GM19468 (cell line): Measurements from ENCODE around the gene TCFL5.
"Not testable (repeated sequence)": the region's sequence is repeated elsewhere in the genome, so short reads cannot be mapped to it uniquely, and the experiment has no call there.

Source experiments
- ATAC-seq: cut with Tn5 transposase; IDR thresholded peaks from one replicate; pipeline ENCODE4 v1.9.1; 2021; ENCODE audit warnings: mild to moderate bottlenecking, moderate library complexity, moderate number of reproducible peaks; ENCODE audit not compliant: unreplicated experiment; ENCODE audit errors: extremely low read depth

Gene TCFL5

DNA sequence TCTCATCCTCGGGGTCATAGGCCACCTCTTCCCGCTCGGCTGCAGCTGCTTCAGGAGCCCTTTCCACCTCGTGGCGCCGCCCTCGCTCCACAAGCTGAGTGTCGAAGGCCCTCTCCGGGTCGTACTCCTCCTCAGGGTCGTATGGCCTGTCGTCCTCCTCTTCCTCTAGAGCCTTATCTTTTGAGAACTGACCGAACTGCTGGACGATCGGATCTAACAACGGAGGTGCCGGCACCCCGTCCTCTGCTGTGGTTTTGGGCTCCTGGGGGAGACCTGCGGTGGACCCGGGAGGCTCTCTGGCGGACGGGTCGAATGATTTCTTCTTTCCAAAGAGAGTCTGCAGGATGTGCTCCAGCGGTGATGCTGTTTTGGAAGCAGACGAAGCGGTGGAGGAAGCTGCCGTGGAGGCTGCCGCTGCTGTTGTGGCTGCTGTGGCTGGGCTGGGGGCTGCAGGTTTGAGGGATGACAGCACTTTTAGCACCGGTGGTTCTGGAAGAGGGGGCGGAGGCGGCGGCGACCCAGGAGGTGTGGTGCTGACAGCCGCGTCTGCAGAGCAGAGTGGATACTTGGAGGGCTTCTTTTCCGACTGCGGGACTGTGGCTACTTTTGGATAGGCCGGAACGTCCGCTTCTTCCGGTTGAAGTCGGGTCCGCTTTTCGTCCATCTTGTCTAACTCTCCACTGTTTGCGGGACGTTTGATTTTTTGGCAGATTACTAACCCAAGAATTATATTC, 20.2 kb upstream of the TCFL5 start:
- no peak for ATAC-seq

DNA sequence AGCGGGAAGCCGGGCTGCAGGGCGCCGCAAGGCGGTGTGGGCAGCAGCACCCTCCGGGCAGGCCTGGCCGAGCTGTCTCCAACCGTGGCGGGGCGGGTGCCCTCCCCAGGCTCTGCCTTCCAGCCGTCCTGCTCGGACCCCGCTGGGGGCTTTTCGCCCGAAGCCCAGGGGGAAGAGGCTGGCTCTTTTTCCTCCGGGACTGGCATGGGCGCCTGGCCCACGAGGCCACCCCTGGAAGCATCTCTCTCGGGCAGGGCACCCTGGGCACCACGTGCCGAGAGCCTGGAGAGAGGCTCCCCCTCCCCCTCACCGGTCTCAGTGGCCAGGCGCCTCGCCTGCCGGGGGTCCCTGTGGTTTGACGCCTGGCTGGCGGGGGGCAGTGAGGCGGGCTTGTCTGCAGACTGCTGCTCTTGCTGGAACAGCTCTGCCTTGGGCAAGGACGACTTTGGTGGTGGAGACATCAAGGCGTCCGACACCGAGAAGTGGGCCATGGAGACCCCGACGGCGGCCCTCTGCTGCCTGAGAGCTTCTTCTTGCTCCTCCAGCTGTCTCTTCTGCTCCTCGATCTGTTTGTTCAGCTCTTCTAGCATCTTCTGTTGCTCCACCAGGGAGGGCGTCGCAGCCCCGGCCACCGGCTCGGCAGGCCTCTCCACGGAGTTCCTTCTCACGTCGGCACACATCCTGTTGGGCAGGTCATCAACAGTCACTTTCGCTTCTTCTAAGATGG, 19.5 kb upstream of the TCFL5 start:
- ATAC-seq: no peak

DNA sequence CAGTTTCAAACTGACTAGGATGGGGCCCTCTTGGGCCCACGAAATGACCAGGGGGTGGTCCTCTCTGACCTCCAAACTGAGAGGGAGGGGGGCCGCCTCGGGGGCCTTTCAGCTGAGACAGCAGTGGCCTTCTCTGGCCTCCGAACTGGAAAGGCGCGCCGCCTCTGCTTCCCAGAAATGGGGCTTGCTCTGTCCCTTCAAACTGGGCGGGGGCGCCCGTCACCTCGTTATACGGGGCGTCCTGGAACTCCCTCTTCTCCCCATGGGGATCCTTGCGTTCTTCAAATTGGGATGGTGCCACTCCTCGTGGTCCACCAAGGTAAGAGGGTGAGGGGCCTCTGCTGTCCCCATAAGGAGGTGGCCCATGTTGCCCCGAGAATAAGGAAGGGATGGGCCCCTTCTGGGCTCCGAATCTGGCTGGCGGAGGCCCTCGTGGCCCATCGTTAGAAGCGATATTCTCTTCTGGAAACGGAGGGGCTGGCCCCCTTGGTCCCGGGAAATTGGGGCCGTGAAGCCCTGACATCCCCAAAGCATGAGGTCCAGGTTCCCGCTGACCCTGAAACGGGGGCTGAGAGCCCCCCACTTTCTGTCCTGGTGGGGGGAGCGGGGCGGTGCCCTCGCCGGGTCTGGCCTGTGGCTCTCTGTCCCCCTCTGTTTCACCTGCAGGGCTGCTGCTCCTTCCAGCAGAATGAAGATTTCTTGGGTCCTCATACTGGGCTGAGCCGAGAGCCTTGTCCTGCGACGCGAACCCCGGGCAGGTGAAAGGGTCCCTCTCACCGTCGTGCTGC, 18.7 kb upstream of the TCFL5 start:
- no peak for ATAC-seq

DNA sequence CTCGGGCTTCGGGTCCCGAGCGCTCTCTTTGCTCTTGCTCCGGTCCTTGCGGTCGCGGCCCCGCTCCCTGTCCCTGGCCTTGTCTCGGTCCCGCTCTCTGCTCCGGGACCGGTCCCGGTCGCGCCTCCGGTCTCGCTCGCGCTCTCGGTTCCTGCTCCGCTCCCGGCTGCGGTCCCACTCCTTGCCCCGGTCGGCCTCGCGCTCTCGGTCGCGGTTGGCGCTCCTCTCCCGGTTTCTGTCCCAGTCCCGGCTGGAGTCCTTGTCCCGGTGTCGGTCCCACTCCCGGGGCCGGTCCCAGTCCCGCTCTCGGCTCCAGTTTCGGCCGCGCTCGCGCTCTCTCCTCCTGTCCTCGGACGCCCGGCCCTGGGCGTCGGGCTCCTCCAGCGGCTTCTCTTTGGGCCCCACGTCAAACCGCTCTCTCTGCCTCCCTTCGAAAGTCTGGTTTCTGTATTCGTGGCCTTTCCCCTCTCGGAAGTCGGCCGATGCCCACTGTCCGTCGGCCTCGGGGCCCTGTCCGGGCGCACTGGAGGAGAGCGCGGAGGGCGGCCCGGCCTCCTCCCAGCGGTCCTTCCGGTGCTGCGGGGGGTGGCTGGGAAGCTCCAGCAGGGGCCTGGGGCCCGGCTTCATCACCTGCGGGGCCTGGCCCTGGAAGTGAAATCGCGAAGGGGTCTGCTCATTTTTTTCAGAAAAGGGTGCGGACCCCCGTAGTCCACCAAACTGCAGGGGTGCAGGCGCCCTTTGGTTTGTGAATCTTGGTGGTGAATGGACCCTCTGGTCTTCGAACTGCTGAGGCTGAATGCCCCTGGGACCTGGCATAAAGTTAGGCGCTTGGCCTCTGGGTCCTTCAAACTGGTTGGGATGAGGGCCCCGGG, 17.9 kb upstream of the TCFL5 start:
- no peak for ATAC-seq

DNA sequence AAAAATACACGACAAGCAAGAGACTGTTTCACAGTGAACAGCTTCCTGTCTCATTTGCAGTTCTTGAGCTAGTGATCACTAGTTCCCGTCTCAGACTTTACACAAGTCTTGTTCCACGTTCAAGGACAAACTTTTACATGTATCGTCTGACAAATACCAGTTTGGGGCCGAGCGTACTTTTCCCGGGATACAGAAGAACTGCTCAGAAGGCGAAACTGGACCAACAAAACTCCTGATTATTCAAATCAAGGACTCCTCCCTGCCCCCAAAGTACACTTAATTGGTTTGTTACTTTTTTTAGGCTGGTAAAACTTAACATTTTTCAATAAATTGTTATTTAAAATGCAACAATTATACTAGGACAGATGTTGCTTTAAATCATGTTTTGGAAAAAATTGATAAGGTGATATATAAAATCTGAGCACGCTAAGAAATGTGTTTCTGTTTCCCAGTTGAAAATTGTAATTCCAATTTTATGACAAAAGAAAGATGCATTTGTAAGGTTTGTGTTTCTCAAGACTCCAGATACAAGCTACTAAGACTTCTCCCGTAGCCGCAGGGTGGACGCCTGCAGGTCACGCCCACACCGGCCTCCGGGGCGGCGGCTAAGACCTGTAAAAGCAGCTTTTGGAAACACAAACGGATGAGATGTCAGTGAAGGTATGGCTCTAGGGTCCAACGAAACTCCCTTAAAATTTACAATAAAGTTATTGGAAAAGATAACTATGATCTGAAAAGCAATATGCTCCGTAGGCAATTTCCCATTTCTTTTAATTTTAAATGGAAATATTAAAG, 16.8 kb upstream of the TCFL5 start:
- no peak for ATAC-seq

DNA sequence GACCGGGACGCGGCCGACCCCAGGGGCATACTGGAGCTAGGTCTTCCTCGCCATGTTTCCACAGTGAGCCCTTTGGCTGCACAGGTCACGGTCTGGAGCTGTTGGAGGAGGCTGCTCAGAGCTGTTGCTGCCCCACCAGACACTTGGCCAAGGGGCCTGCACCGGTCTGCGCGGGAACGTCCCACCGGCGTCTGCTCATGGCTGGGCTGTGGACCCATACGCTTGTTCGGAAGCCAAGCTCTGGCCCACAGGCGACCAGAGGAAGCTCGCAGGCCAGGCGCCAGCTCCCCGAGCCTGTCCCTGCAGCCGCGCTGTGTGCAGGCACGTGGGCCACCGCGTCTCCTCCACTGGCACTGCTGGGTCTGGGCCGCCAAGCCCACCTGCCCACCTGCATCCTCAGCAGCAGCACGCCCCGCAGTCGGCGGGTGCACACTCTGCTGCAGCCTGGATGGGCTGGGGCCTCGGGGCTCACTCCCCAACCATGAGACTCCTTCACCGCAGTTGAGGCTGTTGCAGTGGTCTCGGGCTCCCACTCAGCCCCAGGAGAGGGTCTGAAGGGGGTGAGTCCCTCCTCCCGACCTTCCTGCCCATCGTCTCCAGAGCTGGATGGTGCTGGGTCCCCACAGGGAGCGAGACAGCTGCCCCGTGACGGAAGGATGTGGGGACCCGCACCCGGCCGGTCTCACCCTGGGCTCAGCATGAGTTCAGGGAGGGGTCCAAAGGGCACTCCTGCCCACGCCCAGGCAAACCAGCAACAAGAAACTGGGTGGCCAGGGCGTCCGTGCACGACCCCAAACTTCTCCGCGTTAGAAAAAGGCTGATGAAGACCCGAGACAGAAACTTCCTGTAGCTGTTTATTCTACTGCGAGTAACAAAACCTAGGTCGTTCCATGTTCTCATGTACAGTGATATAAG, 15.5 kb upstream of the TCFL5 start:
- ATAC-seq: no peak

DNA sequence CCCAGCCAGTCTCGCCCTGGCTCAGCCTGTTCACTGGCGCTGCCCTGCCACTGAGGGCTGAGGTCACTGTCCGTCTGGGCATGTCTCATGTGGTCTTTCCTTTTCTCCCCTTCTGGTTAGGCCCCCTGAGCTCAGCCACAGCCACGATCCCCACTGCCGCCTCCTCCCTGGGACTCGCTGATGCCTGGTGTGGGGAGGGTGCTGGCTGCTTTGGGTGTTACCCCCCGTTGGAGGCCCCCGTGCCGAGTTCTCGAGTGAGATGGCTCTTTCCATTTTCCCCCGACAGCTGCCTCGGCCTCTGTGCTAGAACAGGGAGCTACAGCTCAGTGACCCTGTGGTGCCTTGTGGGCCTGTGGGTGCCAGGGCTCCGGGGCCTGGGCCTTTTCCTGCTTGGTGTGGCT, 14.9 kb upstream of the TCFL5 start:
- no peak for ATAC-seq

DNA sequence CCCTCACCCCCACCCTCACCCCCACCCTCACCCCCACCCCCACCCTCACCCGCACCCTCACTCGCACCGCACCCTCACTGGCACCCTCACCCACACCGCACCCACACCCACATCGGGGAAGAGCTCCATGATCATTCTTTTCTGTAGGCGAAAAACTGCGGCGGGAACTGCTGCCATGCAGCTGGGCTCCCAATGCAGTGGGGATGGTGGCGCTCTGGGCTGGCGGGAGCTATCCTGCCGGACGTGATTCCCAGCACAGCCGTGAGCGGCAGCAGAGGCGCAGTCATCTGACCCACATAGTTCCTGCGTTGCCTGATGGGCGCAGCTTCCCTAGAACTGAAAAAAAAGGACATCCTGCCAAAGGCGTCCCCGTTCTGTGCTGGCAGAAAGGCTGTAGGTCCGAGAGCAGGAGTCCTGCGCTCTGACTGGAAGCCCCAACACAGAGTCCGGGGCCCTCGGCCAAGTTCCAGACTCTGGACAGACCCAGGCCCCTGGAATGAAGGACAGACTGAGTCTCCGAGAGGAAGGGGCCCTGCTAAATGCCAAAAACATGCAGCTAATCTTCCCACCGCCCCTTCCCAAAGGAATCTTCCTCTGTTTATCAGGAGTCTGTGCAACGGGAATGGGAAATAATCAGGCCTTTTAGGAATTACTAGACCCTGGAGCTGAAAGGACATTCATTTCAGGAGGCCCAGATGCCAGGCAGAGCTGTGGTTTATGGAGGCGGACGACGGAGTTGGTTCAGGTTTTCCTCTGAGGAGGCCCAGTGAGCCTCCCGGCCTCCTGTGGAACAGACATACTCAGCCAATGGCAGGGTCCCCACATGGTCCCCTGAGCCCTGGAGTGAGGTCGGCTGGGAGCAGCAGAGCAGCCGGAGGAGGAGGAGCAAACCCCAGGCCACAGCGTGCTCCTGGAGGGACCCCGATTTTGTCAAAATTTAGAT, 14.1 kb upstream of the TCFL5 start:
- ATAC-seq: no peak

DNA sequence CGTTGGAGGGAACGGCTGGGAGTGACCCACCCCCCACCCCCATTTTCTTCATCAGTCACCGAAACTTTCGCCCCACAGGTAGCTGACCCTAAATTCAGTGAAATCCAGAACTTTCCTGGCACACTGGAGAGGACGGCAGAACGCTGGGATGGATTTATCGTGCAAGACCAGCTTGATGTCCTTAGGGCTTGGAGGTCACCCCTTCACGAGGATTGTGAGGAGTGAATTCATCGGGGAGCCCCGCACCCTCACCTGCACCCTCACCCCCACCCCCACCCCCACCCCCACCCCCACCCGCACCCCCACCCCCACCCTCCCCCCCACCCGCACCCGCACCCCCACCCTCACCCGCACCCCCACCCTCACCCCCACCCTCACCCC, 13.3 kb upstream of the TCFL5 start:
- ATAC-seq: no peak

DNA sequence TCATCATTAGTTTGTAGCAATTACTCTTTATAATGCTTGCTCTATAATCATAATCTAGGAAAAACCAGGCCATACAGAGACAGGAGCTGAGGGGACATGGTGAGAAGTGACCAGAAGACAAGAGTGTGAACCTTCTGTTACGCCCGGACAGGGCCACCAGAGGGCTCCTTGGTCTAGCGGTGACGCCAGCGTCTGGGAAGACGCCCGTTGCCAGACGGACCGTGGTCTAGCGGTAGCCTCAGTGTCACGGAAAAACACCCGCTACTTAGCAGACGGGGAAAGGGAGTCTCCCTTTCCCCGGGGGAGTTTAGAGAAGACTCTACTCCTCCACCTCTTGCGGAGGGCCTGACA, 12.0 kb upstream of the TCFL5 start:
- ATAC-seq: not testable (repeated sequence)

DNA sequence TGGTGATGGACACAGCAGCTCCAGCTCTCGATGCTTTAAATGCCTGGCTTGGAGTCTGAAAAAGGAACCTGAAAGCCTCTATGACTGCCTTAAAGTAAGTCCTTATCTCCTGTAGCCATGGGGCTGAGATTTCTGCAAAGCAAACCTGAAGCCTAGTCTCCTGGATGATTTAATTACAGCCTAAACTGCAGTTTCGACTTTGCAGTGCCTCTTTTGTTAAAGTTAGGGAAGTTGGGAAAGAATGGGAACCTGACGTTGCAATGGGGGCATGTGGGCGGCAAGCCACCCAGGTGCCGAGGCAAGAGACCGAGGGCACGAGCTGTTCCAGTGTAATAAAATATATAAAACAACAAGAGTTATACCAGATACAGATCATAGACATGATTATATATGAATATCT, 11.7 kb upstream of the TCFL5 start:
- no peak for ATAC-seq

DNA sequence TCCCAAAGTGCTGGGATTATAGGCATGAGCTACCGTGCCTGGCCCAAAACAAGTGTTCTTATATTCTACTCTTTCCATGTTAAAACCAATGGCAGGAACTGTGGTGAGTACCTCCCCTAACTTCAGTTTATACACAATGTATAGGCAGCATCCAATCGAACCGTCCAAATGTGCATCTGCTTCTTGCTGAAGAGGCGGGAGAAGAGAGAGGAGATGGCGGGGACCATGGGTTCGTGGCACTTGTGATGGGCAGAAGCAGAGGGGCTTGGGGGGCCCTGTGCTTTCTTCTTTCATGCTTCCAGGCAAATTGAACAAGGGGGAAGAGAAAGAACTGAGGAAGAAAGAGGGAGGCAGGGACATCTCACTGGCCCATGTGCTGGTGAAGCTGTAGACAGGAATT, 11.2 kb upstream of the TCFL5 start:
- no peak for ATAC-seq

DNA sequence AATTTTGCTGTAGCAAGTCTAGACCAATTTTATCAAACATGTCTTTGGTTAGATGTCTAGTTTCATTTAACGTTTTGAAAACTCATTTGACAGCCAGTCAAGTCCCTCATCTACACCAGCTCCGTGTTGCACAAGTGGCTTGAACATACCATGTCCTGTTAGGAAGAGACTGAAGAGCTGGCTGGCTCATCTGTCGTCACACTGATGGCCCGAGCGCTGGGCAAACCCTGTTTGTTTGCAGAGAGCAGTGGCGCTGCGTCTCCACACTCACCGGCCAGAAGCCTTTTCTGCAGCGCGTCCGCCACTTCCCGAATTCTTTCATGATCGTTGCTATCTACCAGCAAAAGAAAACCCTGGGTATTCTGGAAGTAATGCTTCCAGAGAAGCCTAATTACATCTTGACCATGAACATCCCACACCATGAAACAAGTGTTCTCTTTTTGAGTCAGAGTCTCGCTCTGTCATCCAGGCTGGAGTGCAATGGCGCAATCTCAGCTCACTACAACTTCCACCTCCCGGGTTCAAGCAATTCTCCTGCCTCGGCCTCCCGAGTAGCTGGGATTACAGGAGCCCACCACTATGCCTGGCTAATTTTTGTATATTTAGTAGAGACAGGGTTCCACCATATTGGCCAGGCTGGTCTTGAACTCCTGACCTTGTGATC, 10.7 kb upstream of the TCFL5 start:
- ATAC-seq: no peak

DNA sequence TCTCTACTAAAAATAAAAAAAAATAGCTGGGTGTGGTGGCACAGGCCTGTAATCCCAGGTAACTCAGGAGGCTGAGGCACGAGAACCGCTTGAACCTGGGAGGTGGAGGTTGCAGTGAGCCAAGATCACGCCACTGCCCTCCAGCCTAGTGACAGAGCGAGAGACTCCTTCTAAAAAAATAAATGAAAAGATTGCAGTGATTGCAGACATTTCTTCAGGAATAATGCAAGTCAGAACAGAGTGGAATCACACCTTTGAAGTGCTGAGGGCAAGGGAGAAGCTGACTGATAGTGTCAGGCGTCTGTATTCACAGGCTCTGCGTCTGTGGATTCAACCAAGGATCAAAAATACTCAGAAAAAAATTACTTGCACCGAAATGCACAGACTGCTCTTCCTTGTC, 2.6 kb upstream of the TCFL5 start:
- no peak for ATAC-seq

DNA sequence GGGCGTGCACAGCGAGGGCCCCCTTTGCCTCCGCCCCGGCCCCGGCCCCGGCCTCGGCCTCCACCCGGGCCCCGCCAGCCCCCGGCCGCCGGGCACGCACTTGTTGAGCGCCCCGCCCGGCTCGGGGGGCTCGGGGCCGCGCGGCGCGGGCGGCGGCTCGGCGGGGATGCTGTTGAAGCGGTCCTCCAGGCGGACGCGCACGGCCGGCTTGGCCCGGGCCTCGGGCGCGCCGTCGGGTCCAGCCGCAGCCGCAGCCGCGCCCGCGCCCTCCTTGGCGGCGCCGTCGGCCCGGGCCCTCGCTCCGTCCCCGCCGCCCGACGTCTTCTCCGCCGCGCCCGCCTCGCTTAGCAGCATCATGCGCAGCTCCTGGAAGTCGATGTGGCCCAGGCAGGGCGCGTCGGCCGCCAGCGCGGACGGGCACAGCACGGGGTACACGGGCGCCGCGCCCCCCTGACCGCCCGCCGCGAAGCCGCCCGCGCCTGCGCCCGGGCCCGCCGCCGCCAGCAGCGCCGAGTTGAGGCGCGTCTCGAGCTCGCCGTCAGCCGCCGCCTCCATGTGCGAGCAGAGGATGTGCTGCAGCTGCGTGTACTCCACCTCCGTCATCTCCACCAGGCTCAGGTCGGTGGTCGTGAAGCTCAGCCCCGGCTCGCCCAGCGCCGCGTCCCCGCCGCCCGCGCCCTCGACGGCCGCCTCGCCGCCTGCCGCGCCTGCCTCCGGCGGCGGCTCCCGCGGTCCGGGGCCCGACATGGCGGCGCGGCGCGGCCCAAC, 514 bp downstream of the TCFL5 start:
- ATAC-seq: no peak

DNA sequence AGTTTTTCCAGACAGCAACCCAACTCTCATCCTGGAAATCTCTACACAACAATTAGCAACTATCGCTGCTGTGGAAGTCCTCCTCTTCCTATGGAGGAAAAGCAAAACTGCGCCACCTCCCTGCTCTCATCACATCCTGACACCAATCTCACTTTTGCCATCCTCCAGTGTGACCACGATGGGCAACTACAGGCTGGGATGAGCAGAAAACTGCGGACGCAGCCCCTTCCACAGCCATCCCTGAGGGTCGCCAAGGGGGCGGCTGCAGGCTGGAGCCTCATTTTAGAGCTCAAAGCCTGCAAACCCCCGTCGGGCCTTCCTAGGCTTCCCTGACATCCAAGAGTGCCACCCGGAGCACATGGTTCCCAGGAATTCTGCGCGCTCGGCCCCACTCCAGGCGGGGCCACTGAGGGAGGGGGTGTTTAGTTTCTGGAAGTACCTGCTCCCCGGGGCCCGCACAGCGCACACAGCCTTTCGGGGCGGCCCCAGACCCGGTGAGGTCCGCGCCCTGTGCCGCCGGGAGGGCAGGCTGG, 1.2 kb downstream of the TCFL5 start:
- no peak for ATAC-seq
